GM12878 (cell line): ENCODE results near the gene NHSL2. TPM values are rescaled to one million over a fixed set of nuclear protein-coding genes. Genes with fewer than 3 reads are reported as not detected.

Experiments used
- ATAC-seq: fragments of 200-7000 bp; cut with Tn5 transposase; 3 replicates; pipeline ENCODE4 v1.9.1; 2020; ENCODE audit warnings: mild to moderate bottlenecking, moderate library complexity
- BruUV-seq: library from RNA; stranded (reverse); fragments of 400-500 nt; replicated peaks from 2 replicates; lab custom pipeline; 2021; lab: Mats Ljungman, UMichigan
- CTCF ChIA-PET: fragments of 300-600 bp; sonication (Branson Sonifier 250); formaldehyde crosslinking; extraction: SDS; loops from one replicate; lab custom pipeline; 2021; ENCODE audit warnings: inconsistent platforms; lab: Yijun Ruan, JAX
- POLR2A ChIA-PET: fragments of 350-600 bp; formaldehyde crosslinking; extraction: SDS; loops from one replicate; lab custom pipeline; 2021; ENCODE audit warnings: inconsistent platforms; lab: Charles Lee
- RAD21 ChIA-PET: fragments of 300-600 bp; sonication (Branson Sonifier 250); formaldehyde crosslinking; loops from one replicate; lab custom pipeline; 2023; ENCODE audit warnings: antibody characterized with exemption; ENCODE audit not compliant: unreplicated experiment; lab: Charles Lee
- SMC1A ChIA-PET: fragments of 300-600 bp; sonication (Branson Sonifier 250); formaldehyde crosslinking; loops from one replicate; lab custom pipeline; 2023; ENCODE audit not compliant: unreplicated experiment, uncharacterized antibody; lab: Charles Lee
- DNase-seq: peaks from one replicate; pipeline ENCODE4 v3.0.0-alpha.2; 2011; ENCODE audit warnings: low read depth, low spot score
- FAIRE-seq: peaks from 3 replicates; lab custom pipeline; 2011; peaks lifted over from hg19 to GRCh38; lab: Jason Lieb, UNC
- H2AFZ ChIP-seq: 2 replicates; pipeline ENCODE4 v1.6.0; 2011; ENCODE audit warnings: low read depth, low read length, control low read depth; ENCODE audit not compliant: control insufficient read depth
- H3K27ac ChIP-seq: 2 replicates; pipeline ENCODE4 v1.5.1; 2011; ENCODE audit warnings: control low read depth; ENCODE audit not compliant: control insufficient read depth, insufficient read depth
- H3K27me3 ChIP-seq, 2 experiments: replicated peaks in 1 of 2; 2 replicates each; pipeline versions ENCODE4 v1.6.0 to v1.6.1; 2011; ENCODE audit warnings: low read length in 1 of 2; ENCODE audit not compliant: control insufficient read depth in 2 of 2, insufficient read depth in 2 of 2
- H3K36me3 ChIP-seq, 2 experiments: 2 replicates each; pipeline ENCODE4 v1.5.1; 2011; ENCODE audit warnings: low read length in 1 of 2; ENCODE audit not compliant: control insufficient read depth in 2 of 2, insufficient read depth in 2 of 2
- H3K4me1 ChIP-seq: 2 replicates; pipeline ENCODE4 v1.6.1; 2011; ENCODE audit warnings: mild to moderate bottlenecking, low read length, moderate library complexity, mixed read lengths; ENCODE audit not compliant: control insufficient read depth, insufficient read depth
- H3K4me2 ChIP-seq: 2 replicates; pipeline ENCODE4 v1.6.0; 2011; ENCODE audit warnings: control low read depth; ENCODE audit not compliant: control insufficient read depth, insufficient read depth
- H3K4me3 ChIP-seq: fragments of 200-600 bp; sonication (generic); 2 replicates; pipeline ENCODE4 v1.5.1; 2016
- H3K79me2 ChIP-seq: 2 replicates; pipeline ENCODE4 v1.6.0; 2011; ENCODE audit warnings: low read length; ENCODE audit not compliant: control insufficient read depth, insufficient read depth
- H3K9ac ChIP-seq: 2 replicates; pipeline ENCODE4 v1.8.0; 2011; ENCODE audit warnings: low read length, control low read depth, mixed read lengths; ENCODE audit not compliant: control insufficient read depth, insufficient read depth
- H3K9me3 ChIP-seq: replicated peaks from 3 replicates; pipeline ENCODE4 v1.5.1; 2011; ENCODE audit warnings: mild to moderate bottlenecking, low read length; ENCODE audit not compliant: control insufficient read depth, insufficient read depth
- H4K20me1 ChIP-seq: 2 replicates; pipeline ENCODE4 v1.6.0; 2011; ENCODE audit not compliant: control insufficient read depth, insufficient read depth
- CHD4 ChIP-seq: fragments of 200-600 bp; sonication (generic); IDR thresholded peaks from 2 replicates; pipeline ENCODE4 v1.6.1; 2016; ENCODE audit warnings: mild to moderate bottlenecking
- FOXM1 ChIP-seq: IDR thresholded peaks from 2 replicates; pipeline ENCODE4 v1.6.1; 2012; ENCODE audit warnings: low read depth, mild to moderate bottlenecking, inconsistent platforms, low read length, moderate library complexity
- GATAD2B ChIP-seq: fragments of 450-650 bp; conservative IDR thresholded peaks from 2 replicates; pipeline ENCODE4 v1.6.1; 2017; ENCODE audit warnings: low read depth, mild to moderate bottlenecking, moderate library complexity
- HCFC1 ChIP-seq: fragments of 150-350 bp; IDR thresholded peaks from 2 replicates; pipeline ENCODE4 v1.6.1; 2014; ENCODE audit warnings: low read length
- JUND ChIP-seq: IDR thresholded peaks from 2 replicates; pipeline ENCODE4 v1.6.1; 2012; ENCODE audit warnings: low read depth, mild to moderate bottlenecking, low read length, improper control_type of control experiment, moderate library complexity
- PML ChIP-seq: IDR thresholded peaks from 2 replicates; pipeline ENCODE4 v1.6.1; 2012; ENCODE audit warnings: low read length, inconsistent platforms
- RFX5 ChIP-seq: IDR thresholded peaks from 2 replicates; pipeline ENCODE4 v1.6.1; 2011; ENCODE audit warnings: low read depth, low read length, improper control_type of control experiment
- SIX5 ChIP-seq: IDR thresholded peaks from 2 replicates; pipeline ENCODE4 v1.6.1; 2011; ENCODE audit warnings: mild to moderate bottlenecking, low read depth, low read length, moderate library complexity; ENCODE audit not compliant: severe bottlenecking
- ZNF274 ChIP-seq: IDR thresholded peaks from one replicate; pipeline ENCODE4 v1.8.0; 2011; ENCODE audit not compliant: insufficient read length, insufficient read depth
- WGBS: methylation state at CpG from one replicate; pipeline ENCODE4 v1.1.6; 2016; ENCODE audit warnings: low lambda C conversion rate; ENCODE audit not compliant: insufficient replicate concordance, insufficient coverage; ENCODE audit errors: missing lambda C conversion rate; 5-methylcytosine and 5-hydroxymethylcytosine counted together
- in situ Hi-C: fragments of 300-500 bp; cut with MboI; formaldehyde crosslinking; loops from 9 replicates; pipeline ENCODE4 v1.14.3; 2018; ENCODE audit warnings: mixed read lengths
- intact Hi-C: fragments of 100-400 bp; cut with micrococcal nuclease; formaldehyde crosslinking; loops from one replicate; pipeline ENCODE4 v1.14.2; 2022; ENCODE audit not compliant: unreplicated experiment
- polyA plus RNA-seq, 11 experiments: library from polyadenylated mRNA; depleted of rRNA in 4 of 11; unstranded in 6 of 11; stranded (reverse) in 5 of 11; fragments of >200 nt; fragmentation: Nextera tagmentation in 4 of 11; fragmentation: Illumina TruSeq in 1 of 11; extraction: Ambion mirVana in 4 of 11; extraction: Trizol in 1 of 11; gene quantifications; 1 replicate in 1 of 11; 2 replicates in 10 of 11; pipeline versions ENCODE4 v1.2.1 to v1.2.3, GENCODE V29; 2011 to 2016; ENCODE audit warnings: inconsistent platforms in 2 of 11, missing spikeins in 2 of 11, low read depth in 1 of 11
- total RNA-seq, 4 experiments: library from RNA; depleted of rRNA in 3 of 4; stranded (reverse); fragments of >200 nt in 3 of 4; fragmentation: Illumina TruSeq in 1 of 4; extraction: Trizol in 1 of 4; gene quantifications; 2 replicates each; pipeline versions ENCODE4 v1.2.1 to v1.2.3, GENCODE V29; 2013 to 2021
- TF ChIP-seq, protein P1 (sequence below): IDR thresholded peaks from 2 replicates; pipeline ENCODE4 v1.6.1; 2012; ENCODE audit warnings: mild to moderate bottlenecking, low read depth, low read length

Gene NHSL2
- total and polyA plus RNA-seq, 10 of the 15 experiments (the other 5 are each of a cell fraction or from before 2014, with no cell fraction given): 0.05 to 0.53 (median 0.07) TPM; not detected in 2

- H2AFZ ChIP-seq: no peak overlapping the region
- H3K9ac ChIP-seq: no peak overlapping the region
- no peaks in the 10 kb centered on the region for H4K20me1 ChIP-seq
- no peaks in the 10 kb centered on the region; a peak in 1 of 4 replicates for H3K27me3 ChIP-seq
- ChIA-PET SMC1A (no interaction called here), RAD21 (no interaction called here), CTCF (interaction anchor here (0.9 to 1.2 kb wide), 2 partner anchors 10 to 27 kb away, joined by 3 read pairs; no protein-coding TSS in a partner anchor), POLR2A (interaction anchor here (0.6 kb wide), 1 partner anchor 629 kb away, joined by 3 read pairs; the partner anchor contains the start of gene TAF1)
- H3K4me1 ChIP-seq: no peaks in the 10 kb centered on the region
- intact Hi-C loops: no loop called here
- in situ Hi-C loops: loop anchor here (5.0 kb wide), 1 partner anchor 132 kb away; no protein-coding TSS in a partner anchor
- H3K79me2 ChIP-seq: no peaks in the 10 kb centered on the region
- no peak overlapping the region for H3K27ac ChIP-seq
- no peak overlapping the region for H3K4me2 ChIP-seq
- no TSS peak for BruUV-seq
- H3K4me3 ChIP-seq: no peak overlapping the region
- no peaks in the 10 kb centered on the region for H3K9me3 ChIP-seq
- TF ChIP-seq FOXM1: no peak
- TF ChIP-seq ZNF274: no peak
- TF ChIP-seq, protein P1, sequence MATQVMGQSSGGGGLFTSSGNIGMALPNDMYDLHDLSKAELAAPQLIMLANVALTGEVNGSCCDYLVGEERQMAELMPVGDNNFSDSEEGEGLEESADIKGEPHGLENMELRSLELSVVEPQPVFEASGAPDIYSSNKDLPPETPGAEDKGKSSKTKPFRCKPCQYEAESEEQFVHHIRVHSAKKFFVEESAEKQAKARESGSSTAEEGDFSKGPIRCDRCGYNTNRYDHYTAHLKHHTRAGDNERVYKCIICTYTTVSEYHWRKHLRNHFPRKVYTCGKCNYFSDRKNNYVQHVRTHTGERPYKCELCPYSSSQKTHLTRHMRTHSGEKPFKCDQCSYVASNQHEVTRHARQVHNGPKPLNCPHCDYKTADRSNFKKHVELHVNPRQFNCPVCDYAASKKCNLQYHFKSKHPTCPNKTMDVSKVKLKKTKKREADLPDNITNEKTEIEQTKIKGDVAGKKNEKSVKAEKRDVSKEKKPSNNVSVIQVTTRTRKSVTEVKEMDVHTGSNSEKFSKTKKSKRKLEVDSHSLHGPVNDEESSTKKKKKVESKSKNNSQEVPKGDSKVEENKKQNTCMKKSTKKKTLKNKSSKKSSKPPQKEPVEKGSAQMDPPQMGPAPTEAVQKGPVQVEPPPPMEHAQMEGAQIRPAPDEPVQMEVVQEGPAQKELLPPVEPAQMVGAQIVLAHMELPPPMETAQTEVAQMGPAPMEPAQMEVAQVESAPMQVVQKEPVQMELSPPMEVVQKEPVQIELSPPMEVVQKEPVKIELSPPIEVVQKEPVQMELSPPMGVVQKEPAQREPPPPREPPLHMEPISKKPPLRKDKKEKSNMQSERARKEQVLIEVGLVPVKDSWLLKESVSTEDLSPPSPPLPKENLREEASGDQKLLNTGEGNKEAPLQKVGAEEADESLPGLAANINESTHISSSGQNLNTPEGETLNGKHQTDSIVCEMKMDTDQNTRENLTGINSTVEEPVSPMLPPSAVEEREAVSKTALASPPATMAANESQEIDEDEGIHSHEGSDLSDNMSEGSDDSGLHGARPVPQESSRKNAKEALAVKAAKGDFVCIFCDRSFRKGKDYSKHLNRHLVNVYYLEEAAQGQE: no peak
- TF ChIP-seq PML: no peak
- TF ChIP-seq JUND: no peak
- no peak for TF ChIP-seq RFX5
- TF ChIP-seq CHD4: no peak
- TF ChIP-seq GATAD2B: no peak
- no peak for TF ChIP-seq SIX5
- no peak for TF ChIP-seq HCFC1
- H3K36me3 ChIP-seq: no peaks in the 10 kb centered on the region
- ATAC-seq (no peak), DNase-seq (no peak), FAIRE-seq (no peak)
- WGBS: 33% methylated on average over 2 of the region's 2 CpGs
These were observed 84.5 kb downstream of the NHSL2 start for GRCh38 chrX:71995122-71995521.
